SU-DHL-6 (cell line): ENCODE data around the gene ZBTB47.

ENCODE experiments used
- H2AFZ ChIP-seq: fragments of 200-600 bp; sonication (generic); 2 replicates; pipeline ENCODE4 v1.6.1; 2014; ENCODE audit warnings: low read depth, mild to moderate bottlenecking, moderate library complexity, mixed read lengths, antibody characterized with exemption, low read length; ENCODE audit not compliant: severe bottlenecking
- H3F3A ChIP-seq: fragments of 200-600 bp; shearing (Covaris generic); 2 replicates; pipeline ENCODE4 v1.6.0; 2016; ENCODE audit warnings: antibody characterized with exemption, mild to moderate bottlenecking; ENCODE audit not compliant: insufficient read depth
- H3K27ac ChIP-seq: fragments of 200-600 bp; sonication (generic); 2 replicates; pipeline ENCODE4 v1.5.1; 2016; ENCODE audit warnings: low read depth, mild to moderate bottlenecking, low read length, moderate library complexity, mixed read lengths
- H3K27me3 ChIP-seq: fragments of 200-600 bp; sonication (generic), shearing (Covaris generic); 2 replicates; pipeline ENCODE4 v1.6.0; 2014; ENCODE audit warnings: mild to moderate bottlenecking, low read length
- H3K36me3 ChIP-seq: fragments of 200-600 bp; sonication (generic); 2 replicates; pipeline ENCODE4 v1.6.1; 2014; ENCODE audit warnings: mild to moderate bottlenecking, low read length, mixed read lengths
- H3K4me2 ChIP-seq: fragments of 300-600, 200-600 bp; shearing (Covaris generic), sonication (generic); 2 replicates; pipeline ENCODE4 v1.6.0; 2014; ENCODE audit warnings: low read length, low read depth, mild to moderate bottlenecking; ENCODE audit not compliant: poor library complexity, severe bottlenecking
- H3K4me3 ChIP-seq: fragments of 200-600 bp; sonication (generic); 2 replicates; pipeline ENCODE4 v1.5.1; 2014; ENCODE audit warnings: antibody characterized with exemption, low read length, mild to moderate bottlenecking, mixed read lengths; ENCODE audit not compliant: insufficient read depth, poor library complexity, severe bottlenecking
- H3K79me2 ChIP-seq: fragments of 200-600 bp; sonication (generic); 2 replicates; pipeline ENCODE4 v1.6.1; 2014; ENCODE audit warnings: mild to moderate bottlenecking, low read length, moderate library complexity; ENCODE audit not compliant: insufficient read depth
- H3K9ac ChIP-seq: fragments of 200-600 bp; sonication (generic); 2 replicates; pipeline ENCODE4 v1.7.0; 2014; ENCODE audit warnings: mild to moderate bottlenecking, low read length
- H3K9me2 ChIP-seq: fragments of 200-600 bp; sonication (generic); replicated peaks from 2 replicates; pipeline ENCODE4 v1.6.1; 2014; ENCODE audit warnings: low read length; ENCODE audit not compliant: insufficient read depth
- H3K9me3 ChIP-seq: fragments of 200-600 bp; sonication (generic); 2 replicates; pipeline ENCODE4 v1.6.1; 2014; ENCODE audit warnings: low read length, mixed read lengths; ENCODE audit not compliant: insufficient read depth
- H4K20me1 ChIP-seq: fragments of 200-600 bp; sonication (generic); 2 replicates; pipeline ENCODE4 v1.6.1; 2014; ENCODE audit warnings: low read depth, mild to moderate bottlenecking, antibody characterized with exemption, low read length, moderate library complexity, mixed read lengths
- CTCF ChIP-seq: fragments of 200-600 bp; sonication (generic); IDR thresholded peaks from one replicate; pipeline ENCODE4 v1.5.1; 2017; ENCODE audit warnings: antibody characterized with exemption, mild to moderate bottlenecking, low read length, moderate library complexity; ENCODE audit not compliant: insufficient read depth, poor library complexity, severe bottlenecking
- EZH2phosphoT487 ChIP-seq: fragments of 200-600 bp; sonication (generic), shearing (Covaris generic); conservative IDR thresholded peaks from 2 replicates; pipeline ENCODE4 v1.6.1; 2018; ENCODE audit warnings: mild to moderate bottlenecking, antibody characterized with exemption, low read length, moderate library complexity, mixed read lengths

The ZBTB47 gene

GRCh38 chr3:42649783-42650182 is 3.7 kb upstream of the ZBTB47 start:
- no peak overlapping the region for H2AFZ ChIP-seq
- H3K9me3 ChIP-seq = no peaks in the 10 kb centered on the region
- TF ChIP-seq CTCF (no peak), EZH2phosphoT487 (no peak)
- H3K4me3 ChIP-seq = no peak overlapping the region
- H3K27ac ChIP-seq = no peak overlapping the region
- H3K9ac ChIP-seq = no peak overlapping the region
- H4K20me1 ChIP-seq = no peaks in the 10 kb centered on the region
- peaks cover 9% of the 10 kb centered on the region for H3F3A ChIP-seq
- H3K4me2 ChIP-seq = no peak overlapping the region
- H3K9me2 ChIP-seq = no peaks in the 10 kb centered on the region
- peaks cover 14% of the 10 kb centered on the region for H3K36me3 ChIP-seq
- no peaks in the 10 kb centered on the region for H3K27me3 ChIP-seq
- H3K79me2 ChIP-seq = no peaks in the 10 kb centered on the region

- Histone ChIP-seq H3K4me2 (no peak overlapping the region), H3K27ac (no peak overlapping the region)
These were observed 2.0 kb upstream of the ZBTB47 start for GRCh38 chr3:42651248-42652091.

GRCh38 chr3:42652251-42652610 is 1.3 kb upstream of the ZBTB47 start:
- H3K9ac ChIP-seq = no peak overlapping the region
- TF ChIP-seq CTCF (no peak), EZH2phosphoT487 (no peak)
- H3K36me3 ChIP-seq = no peaks in the 10 kb centered on the region
- no peaks in the 10 kb centered on the region for H4K20me1 ChIP-seq
- H3K27me3 ChIP-seq = no peaks in the 10 kb centered on the region
- H3K4me2 ChIP-seq = no peak overlapping the region
- H3K9me2 ChIP-seq = no peaks in the 10 kb centered on the region
- no peaks in the 10 kb centered on the region for H3K79me2 ChIP-seq
- H3F3A ChIP-seq = peaks cover 6% of the 10 kb centered on the region; the same call in 1 of the 2 replicates
- H3K4me3 ChIP-seq = no peak overlapping the region
- H3K9me3 ChIP-seq = no peaks in the 10 kb centered on the region
- H3K27ac ChIP-seq = no peak overlapping the region
- H2AFZ ChIP-seq = no peak overlapping the region

More at GRCh38 chr3:42651248-42652091, 2.0 kb upstream of the ZBTB47 start:
- Histone ChIP-seq H3K9me3 (no peaks in the 10 kb centered on the region), H3K27me3 (no peaks in the 10 kb centered on the region), H3K36me3 (peaks cover 3% of the 10 kb centered on the region; the same call in 1 of the 2 replicates), H3F3A (peaks cover 6% of the 10 kb centered on the region; the same call in 1 of the 2 replicates), H4K20me1 (no peaks in the 10 kb centered on the region), H3K9me2 (no peaks in the 10 kb centered on the region), H2AFZ (no peak overlapping the region), H3K9ac (no peak overlapping the region), H3K4me3 (no peak overlapping the region), H3K79me2 (no peaks in the 10 kb centered on the region)
- TF ChIP-seq CTCF = no peak
- no peak for TF ChIP-seq EZH2phosphoT487
